H1 (cell line): ENCODE measurements around the gene MANSC4. TPM values are rescaled to one million over a fixed set of nuclear protein-coding genes. Genes with fewer than 3 reads are reported as not detected.

Experiments used
- ASH2L ChIP-seq: fragments of 200-600, 300-600 bp; sonication (generic); IDR thresholded peaks from one replicate; pipeline ENCODE4 v1.7.1; 2017; ENCODE audit warnings: low read length
- BRCA1 ChIP-seq: IDR thresholded peaks from 2 replicates; pipeline ENCODE4 v1.6.1; 2012; ENCODE audit warnings: low read depth, low read length, improper control_type of control experiment
- CHD7 ChIP-seq: fragments of 300-600 bp; sonication (generic); IDR thresholded peaks from 2 replicates; pipeline ENCODE4 v1.7.1; 2012; ENCODE audit warnings: low read length, moderate library complexity, mild to moderate bottlenecking, inconsistent platforms; ENCODE audit not compliant: insufficient replicate concordance
- HDAC6 ChIP-seq: IDR thresholded peaks from one replicate; pipeline ENCODE4 v1.7.1; 2012; ENCODE audit warnings: low read depth, mild to moderate bottlenecking, inconsistent platforms, low read length, moderate library complexity
- SP1 ChIP-seq: IDR thresholded peaks from 2 replicates; pipeline ENCODE4 v1.6.1; 2011; ENCODE audit warnings: low read depth, low read length
- USF2 ChIP-seq: IDR thresholded peaks from 2 replicates; pipeline ENCODE4 v1.6.1; 2011; ENCODE audit warnings: low read length, improper control_type of control experiment
- YY1 ChIP-seq: IDR thresholded peaks from 2 replicates; pipeline ENCODE4 v1.6.1; 2011; ENCODE audit warnings: low read depth, mild to moderate bottlenecking, low read length
- polyA plus RNA-seq, 7 experiments: library from polyadenylated mRNA; depleted of rRNA in 3 of 7; stranded (reverse) in 5 of 7; unstranded in 2 of 7; fragments of >200 nt in 5 of 7; fragments of 200-250 nt in 2 of 7; gene quantifications; 1 replicate in 5 of 7; 2 replicates in 1 of 7; 4 replicates in 1 of 7; pipeline versions ENCODE4 v1.2.1 to v1.2.3, GENCODE V29; 2011 to 2013; ENCODE audit warnings: missing spikeins in 2 of 7, mixed read lengths in 2 of 7
- total RNA-seq: library from RNA; stranded (reverse); fragmentation: NEBNext Ultra II Directional; extraction: Animal tissue kit (Norgen Biotek cat#: 25700); gene quantifications from 2 replicates; pipeline ENCODE4 v1.2.1, GENCODE V29; 2021

Gene MANSC4
- total and polyA plus RNA-seq, 2 of the 8 experiments (the other 6 are each of a cell fraction or from before 2014, with no cell fraction given) = not detected

GRCh38 chr12:27781680-27782079, 1.6 kb upstream of the MANSC4 start (continued):
- no peak for TF ChIP-seq CHD7
- no peak for TF ChIP-seq YY1
- TF ChIP-seq USF2 = no peak
- TF ChIP-seq BRCA1 = no peak
- no peak for TF ChIP-seq HDAC6
- no peak for TF ChIP-seq ASH2L
- TF ChIP-seq SP1 = no peak
